Endothelial cell of umbilical vein (primary cell): Measurements from ENCODE around the gene CSNK1E.
"Not testable (repeated sequence)": the region's sequence is repeated elsewhere in the genome, so short reads cannot be mapped to it uniquely, and the experiment has no call there.

Experiments
- CTCF ChIP-seq, 2 donors: IDR thresholded peaks; 1 replicate in 1 of 2; 2 replicates in 1 of 2; pipeline ENCODE4 v1.5.1; 2011; ENCODE audit warnings: low read length in 2 of 2, mild to moderate bottlenecking in 2 of 2, moderate library complexity in 2 of 2, control low read depth in 1 of 2, inconsistent platforms in 1 of 2, low read depth in 1 of 2; ENCODE audit not compliant: insufficient read depth in 1 of 2; ENCODE audit errors: extremely low read depth in 1 of 2
- EZH2 ChIP-seq: IDR thresholded peaks from 2 replicates; pipeline ENCODE4 v1.6.1; 2012; ENCODE audit warnings: borderline replicate concordance, low read depth, mild to moderate bottlenecking, moderate library complexity, low read length, inconsistent platforms; ENCODE audit not compliant: severe bottlenecking
- JUN ChIP-seq: IDR thresholded peaks from 2 replicates; pipeline ENCODE4 v1.6.1; 2011; ENCODE audit warnings: borderline replicate concordance, low read depth; ENCODE audit not compliant: insufficient read length, insufficient read depth
- MYC ChIP-seq: IDR thresholded peaks from one replicate; pipeline ENCODE4 v1.6.1; 2011; ENCODE audit warnings: mild to moderate bottlenecking, low read depth, low read length
- POLR2A ChIP-seq: IDR thresholded peaks from 2 replicates; pipeline ENCODE4 v1.6.1; 2012; ENCODE audit warnings: low read depth, mild to moderate bottlenecking, control low read depth, low read length

GRCh38 chr22:38365829-38366228, 48.6 kb upstream of the CSNK1E start:
- TF ChIP-seq CTCF (IDR thresholded peaks at IDR 0.05; ENCODE audit: extremely low read depth in 1 of 2, insufficient read depth in 1 of 2, low read depth in 1 of 2, low read length in 2 of 2); MYC; EZH2; JUN; POLR2A: not testable (repeated sequence)
